VCaP (cell line): ENCODE data around the gene DRAXIN.

ENCODE experiments used
- H3K27ac ChIP-seq: fragments of 450-650 bp; 2 replicates; pipeline ENCODE4 v1.5.1; 2017
- CTCF ChIP-seq: fragments of 450-650 bp; conservative IDR thresholded peaks from 2 replicates; pipeline ENCODE4 v1.5.1; 2017; ENCODE audit warnings: mild to moderate bottlenecking, moderate library complexity

The DRAXIN gene

GRCh38 chr1:11767922-11768704 is 76.6 kb downstream of the DRAXIN start:
- TF ChIP-seq CTCF, result no peak
- no peak overlapping the region for H3K27ac ChIP-seq

GRCh38 chr1:11768821-11769220 is 77.3 kb downstream of the DRAXIN start:
- H3K27ac ChIP-seq, result no peak overlapping the region
- no peak for TF ChIP-seq CTCF

- no peak overlapping the region for H3K27ac ChIP-seq
- TF ChIP-seq CTCF, result no peak
These were observed 77.8 kb downstream of the DRAXIN start for GRCh38 chr1:11769274-11769673.

GRCh38 chr1:11770011-11770410 is 78.5 kb downstream of the DRAXIN start:
- no peak for TF ChIP-seq CTCF
- no peak overlapping the region for H3K27ac ChIP-seq

GRCh38 chr1:11771481-11772043 is 80.1 kb downstream of the DRAXIN start:
- H3K27ac ChIP-seq, result no peak overlapping the region
- TF ChIP-seq CTCF, result no peak

- TF ChIP-seq CTCF, result no peak
- no peak overlapping the region for H3K27ac ChIP-seq
These were observed 80.9 kb downstream of the DRAXIN start for GRCh38 chr1:11772458-11772857.

GRCh38 chr1:11774753-11775152 is 83.2 kb downstream of the DRAXIN start:
- no peak overlapping the region for H3K27ac ChIP-seq
- no peak for TF ChIP-seq CTCF
